ENCODE measurements around the gene NCOR1. TPM values are rescaled to one million over a fixed set of nuclear protein-coding genes. Genes with fewer than 3 reads are reported as not detected.
"Not testable (repeated sequence)": the region's sequence is repeated elsewhere in the genome, so short reads cannot be mapped to it uniquely, and the experiment has no call there.

Gene NCOR1
- total RNA-seq, 4 donors from 2014 or later: 120 to 163 (median 134) TPM

DNA sequence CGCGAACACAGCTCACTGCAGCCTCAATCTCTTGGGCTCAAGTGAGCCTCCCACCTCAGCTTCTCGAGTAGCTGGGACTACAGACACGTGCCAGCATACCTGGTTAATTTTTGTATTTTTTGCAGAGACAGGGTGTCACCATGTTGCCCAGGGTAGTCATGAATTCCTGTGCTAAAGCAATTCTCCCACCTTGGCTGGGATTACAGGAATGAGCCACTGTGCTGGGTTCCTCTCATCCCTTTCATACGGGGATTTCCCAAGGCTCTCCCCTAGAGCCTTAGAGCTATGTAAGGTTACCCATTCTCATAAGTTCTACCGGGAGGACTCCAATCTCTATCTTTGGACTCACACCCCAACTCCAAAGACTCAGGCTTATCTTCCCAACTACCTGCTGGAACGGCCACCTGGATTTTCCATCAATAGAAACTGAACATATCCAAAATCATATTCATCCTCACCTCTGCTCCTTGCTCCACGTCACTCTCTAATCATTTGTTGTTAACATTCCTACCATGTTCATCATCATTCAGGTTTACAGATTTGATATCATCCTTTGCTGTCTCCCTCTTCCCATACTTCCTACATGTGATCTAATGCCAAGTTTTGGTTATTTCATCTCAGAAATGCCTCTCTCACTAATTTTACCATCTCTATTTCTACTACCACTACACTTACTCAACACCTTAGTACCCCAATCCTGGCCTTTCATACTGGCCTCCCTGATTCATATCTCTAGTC, 92.5 kb downstream of the NCOR1 start:
- DNase-seq (ENCODE audit: low spot score) (no peak), ATAC-seq (ENCODE audit: low FRiP score) (peak; percentile 44)
- no peak for TF ChIP-seq CTCF (IDR thresholded peaks at IDR 0.05)

DNA sequence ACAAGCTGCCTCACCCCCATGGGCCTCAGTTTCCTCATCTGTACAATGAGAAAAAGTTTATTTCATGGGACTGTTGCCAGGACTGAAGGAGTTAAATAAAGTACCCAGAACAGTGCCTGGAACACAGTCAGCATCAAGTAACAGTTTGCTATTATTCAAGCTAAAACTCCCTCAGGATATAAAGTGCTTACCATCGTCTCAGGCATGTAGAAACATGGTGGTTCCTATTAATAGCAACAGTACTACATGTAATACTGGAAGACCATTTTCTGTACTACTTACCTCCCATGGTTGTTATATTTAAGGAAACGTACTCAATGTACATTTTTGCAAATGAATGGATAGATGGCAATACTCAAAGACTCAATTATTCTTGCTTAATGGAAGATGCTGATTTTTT, 93.4 kb downstream of the NCOR1 start:
- DNase-seq (ENCODE audit: low spot score): no peak
- TF ChIP-seq CTCF (IDR thresholded peaks at IDR 0.05): no peak
- ATAC-seq (ENCODE audit: low FRiP score): no peak

- DNase-seq (ENCODE audit: low spot score) (no peak), ATAC-seq (ENCODE audit: low FRiP score) (no peak)
- no peak for TF ChIP-seq CTCF (IDR thresholded peaks at IDR 0.05)
These were observed 94.4 kb downstream of the NCOR1 start for GRCh38 chr17:16120937-16121336.

DNA sequence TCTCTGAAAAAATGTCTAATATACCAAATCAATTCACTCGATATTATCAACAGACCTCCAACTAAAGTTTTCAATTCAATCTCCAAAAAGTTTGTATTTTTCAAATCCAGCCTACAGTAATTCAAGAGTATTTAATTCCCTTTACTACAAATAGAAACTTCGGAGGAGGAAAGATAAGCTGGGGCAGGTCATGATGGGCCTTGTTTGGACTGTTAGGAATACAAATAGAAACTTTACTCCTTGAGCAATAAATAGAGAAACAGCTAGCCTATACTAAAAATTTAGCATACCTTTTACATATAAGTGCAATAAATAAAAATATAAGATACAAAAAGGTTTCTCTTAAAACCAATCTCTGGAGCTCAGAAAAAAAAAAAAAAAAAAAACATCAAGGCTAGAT, 98.2 kb downstream of the NCOR1 start:
- no peak for ATAC-seq (ENCODE audit: low FRiP score)
- no peak for TF ChIP-seq CTCF (IDR thresholded peaks at IDR 0.05)

GRCh38 chr17:16115077-16115698, 100.1 kb downstream of the NCOR1 start:
- DNase-seq (ENCODE audit: low spot score): not testable (repeated sequence)

More for the DNA sequence above, 98.2 kb downstream of the NCOR1 start:
- no peak for DNase-seq (ENCODE audit: low spot score)

GRCh38 chr17:16108871-16109270, 106.5 kb downstream of the NCOR1 start:
- no peak for DNase-seq (ENCODE audit: low spot score)
- no peak for ATAC-seq (ENCODE audit: low FRiP score)
- TF ChIP-seq CTCF (IDR thresholded peaks at IDR 0.05): no peak

More at GRCh38 chr17:16115077-16115698, 100.1 kb downstream of the NCOR1 start:
- ATAC-seq (ENCODE audit: low FRiP score): not testable (repeated sequence)

- no peak for TF ChIP-seq CTCF (IDR thresholded peaks at IDR 0.05)
- DNase-seq (ENCODE audit: low spot score) (no peak), ATAC-seq (ENCODE audit: low FRiP score) (no peak)
These were observed 106.9 kb downstream of the NCOR1 start for GRCh38 chr17:16108386-16108785.

Measured in omental fat pad (tissue), 4 donors.